ENCODE results near the gene CHRNA4.

Gene CHRNA4

DNA sequence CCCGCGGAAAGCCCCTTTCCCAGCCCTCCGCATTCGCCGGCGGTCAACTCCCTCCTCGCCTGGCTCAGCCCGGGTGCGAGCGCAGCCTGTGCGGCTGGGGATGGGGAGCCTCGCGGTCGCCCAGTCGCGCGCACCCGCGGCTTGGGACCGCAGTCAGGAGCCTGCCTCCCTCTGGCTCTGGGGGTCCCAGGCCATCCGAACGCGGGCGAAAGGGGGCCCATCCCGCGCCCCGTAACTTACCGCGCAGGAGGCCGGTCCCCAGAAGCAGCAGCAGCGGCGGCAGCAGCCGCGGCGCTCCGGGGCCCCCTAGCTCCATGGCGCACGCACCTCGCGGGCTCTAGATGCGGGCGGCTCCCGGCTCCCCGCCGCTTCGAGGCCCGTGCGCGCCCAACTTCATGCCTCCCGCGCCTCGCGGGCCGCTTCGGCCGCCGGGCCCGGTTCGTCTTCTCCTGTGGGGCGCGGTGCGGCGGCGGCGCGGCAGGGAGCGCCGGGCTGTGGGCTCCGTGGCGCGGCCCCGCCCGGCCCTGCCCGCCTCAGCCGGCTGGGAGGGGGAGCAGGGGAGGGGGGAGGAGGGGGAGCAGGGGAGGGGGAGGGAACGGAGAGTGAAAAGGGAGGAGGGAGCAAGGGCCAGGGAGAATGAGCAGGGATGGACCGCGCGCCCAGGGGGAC is at the start of gene CHRNA4:
Gene CHRNA4 (minus strand): TSS at position 500 of the 669 bp plus-strand sequence. CDS start 184 bp downstream, at position 316.
- DNase-seq, result no peak

DNA sequence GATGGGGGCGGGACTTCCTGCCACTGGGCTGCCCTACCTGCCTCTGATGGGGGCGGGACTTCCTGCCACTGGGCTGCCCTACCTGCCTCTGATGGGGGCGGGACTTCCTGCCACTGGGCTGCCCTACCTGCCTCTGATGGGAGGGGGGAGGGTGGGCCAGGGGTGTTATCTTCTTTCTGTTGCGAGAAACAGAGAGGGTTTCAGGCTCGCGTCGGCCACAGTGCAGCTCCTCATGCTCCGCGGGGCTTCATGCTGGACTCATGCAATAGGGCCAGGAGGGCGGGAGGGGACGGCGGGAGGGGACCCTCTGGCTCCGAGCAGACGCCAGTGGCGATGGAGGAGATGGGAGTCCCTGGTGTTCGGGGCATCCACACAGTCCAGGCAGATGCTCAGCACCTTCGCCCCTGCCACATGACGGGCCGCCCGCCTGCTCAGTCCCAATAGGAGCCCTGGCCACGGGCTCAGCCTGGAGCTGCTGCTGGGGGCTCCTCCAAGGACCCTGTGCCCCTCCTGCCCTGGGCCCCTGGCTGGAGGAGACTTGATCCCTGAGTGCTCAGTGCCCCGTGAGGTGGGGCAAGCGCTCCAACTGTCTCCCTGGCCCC is 48.8 kb upstream of the CHRNA4 start:
- DNase-seq, result no peak

DNA sequence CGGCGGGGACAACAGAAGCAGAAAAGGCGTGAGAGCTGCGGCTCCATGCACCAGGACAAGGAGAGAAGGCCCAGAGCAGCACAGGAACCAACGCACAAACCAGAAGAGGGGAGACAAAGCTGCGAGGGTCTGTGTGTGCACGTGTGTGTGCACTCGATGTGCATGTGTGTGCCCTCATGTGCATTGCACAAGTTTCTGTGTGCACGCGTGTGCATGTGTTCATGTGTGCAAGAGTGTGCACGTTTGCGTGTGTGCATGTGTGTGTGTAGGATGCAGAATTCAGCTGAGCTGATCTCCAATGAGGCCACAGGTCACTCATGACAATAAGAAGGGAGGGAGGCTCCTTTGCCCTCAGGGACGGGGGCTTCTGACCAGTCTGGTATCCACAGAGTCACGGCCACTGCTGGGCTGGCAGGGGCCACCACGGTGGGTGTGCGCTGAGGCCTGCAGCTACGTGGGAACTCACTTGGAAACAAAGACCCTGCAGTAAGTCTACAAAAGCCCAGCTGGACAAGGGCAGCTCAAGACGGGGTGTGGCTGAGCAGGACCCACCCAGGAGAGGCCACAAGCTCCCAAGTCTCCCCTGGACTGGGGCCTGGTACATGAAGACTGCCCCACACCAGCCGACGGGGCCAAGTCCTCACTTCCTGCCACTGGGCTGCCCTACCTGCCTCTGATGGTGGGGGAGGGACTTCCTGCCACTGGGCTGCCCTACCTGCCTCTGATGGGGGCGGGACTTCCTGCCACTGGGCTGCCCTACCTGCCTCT is 48.1 kb upstream of the CHRNA4 start:
- DNase-seq, result peak; percentile 9 to 12

DNA sequence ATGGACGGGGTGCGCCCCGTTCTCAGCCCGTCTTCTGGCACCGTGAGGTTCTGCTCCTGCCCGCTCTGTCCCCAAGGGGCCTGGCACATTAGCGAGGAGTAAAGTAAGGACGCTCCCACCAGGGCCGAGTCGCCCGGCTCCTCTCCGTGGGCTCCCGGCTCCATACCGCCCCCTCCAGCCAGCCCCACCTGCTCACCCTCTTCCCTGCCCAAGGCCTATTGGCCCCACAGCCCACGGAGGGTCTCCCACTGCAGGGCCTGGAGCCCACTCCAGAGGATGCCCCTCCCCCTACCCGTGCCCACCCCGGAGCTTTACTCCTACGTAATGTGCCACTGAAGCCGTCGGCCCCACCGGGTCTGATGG is 47.5 kb upstream of the CHRNA4 start:
- no peak for DNase-seq

DNA sequence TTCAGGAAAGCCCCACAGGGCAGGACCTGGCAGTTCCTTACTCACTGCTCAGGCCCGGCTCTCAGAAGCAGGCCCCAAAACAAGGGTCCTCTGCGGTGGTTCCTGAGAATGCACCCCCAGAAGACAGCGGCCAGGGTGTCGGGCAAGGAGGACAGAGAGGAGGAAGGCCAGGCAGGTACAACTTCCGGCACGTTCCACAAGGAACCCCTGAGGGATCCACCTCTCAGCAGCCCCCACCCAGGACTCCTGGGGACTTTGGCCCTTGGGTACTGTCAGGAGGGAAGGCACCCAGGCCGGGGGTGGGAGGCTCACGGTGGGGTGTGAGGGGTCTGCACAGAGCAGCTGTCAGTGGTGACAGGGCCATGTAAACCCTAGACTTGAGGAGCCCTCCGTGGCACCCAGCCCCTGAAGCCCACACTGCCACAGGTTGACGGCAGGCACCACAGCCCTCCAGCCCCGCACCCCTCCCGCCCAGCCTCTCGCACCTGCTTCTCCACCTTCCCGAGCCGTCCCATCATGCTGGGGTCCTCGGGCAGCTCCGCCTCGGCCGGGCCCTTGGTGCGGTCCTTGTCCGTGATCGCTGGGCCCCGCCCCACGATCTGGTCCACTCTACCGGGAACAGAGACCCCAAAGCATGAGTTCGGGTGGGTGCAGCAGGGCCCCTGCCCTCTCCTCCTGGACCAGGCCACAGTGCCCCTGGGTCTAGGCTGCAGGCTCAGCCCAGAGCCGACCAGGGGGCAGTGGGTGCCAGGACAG is 47.0 kb upstream of the CHRNA4 start:
- no peak for DNase-seq

DNA sequence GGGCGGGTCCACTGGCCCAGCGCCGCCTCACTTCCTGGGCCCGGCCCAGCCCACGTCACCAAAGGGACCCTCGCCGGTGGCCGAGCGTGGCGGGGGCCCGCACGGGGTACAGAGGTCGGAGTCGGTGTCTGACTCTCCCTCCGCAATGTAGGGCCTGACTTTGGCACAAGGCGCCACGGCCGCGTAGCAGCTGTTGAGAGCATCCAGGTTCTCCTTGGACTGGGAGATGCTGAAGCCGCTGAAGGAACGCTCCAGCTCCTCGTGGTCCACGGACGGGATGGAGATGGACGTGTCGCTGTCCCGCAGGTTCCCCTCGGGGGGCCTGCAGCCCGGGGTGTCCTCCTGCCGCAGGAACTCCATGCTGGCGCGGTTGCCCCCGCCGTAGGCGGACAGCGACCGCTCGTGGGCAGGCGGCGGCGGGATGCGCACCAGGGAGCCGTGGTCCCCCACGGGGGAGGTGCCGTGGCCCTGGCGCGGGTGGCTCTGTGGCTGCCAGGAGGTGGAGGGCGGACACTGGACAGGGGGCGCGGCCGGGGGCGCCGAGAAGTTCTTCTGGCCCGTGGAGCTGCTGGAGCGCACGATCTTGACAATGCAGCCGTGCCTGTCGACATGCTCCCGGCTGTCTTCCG is 45.6 kb upstream of the CHRNA4 start:
- no peak for DNase-seq

DNA sequence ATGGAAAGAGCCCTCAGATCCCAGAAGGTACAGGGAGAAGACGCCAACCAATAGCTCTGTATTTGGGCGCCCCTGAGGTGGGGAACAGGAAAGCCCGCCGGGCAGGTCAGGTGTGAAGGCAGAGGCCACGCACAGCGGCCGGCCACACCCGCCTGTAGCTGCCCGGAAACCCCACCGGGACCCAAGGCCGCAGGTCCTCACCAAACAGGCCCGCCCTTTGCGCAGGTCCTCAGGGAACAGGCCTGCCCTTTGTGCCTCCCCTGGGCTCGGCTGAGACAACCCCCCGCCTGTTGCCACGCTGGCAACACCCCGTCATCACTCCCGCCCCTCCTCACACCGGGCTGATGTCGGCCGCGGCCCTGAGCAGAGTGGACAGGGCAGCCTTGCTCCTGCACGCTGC is 44.9 kb upstream of the CHRNA4 start:
- DNase-seq, result no peak

DNA sequence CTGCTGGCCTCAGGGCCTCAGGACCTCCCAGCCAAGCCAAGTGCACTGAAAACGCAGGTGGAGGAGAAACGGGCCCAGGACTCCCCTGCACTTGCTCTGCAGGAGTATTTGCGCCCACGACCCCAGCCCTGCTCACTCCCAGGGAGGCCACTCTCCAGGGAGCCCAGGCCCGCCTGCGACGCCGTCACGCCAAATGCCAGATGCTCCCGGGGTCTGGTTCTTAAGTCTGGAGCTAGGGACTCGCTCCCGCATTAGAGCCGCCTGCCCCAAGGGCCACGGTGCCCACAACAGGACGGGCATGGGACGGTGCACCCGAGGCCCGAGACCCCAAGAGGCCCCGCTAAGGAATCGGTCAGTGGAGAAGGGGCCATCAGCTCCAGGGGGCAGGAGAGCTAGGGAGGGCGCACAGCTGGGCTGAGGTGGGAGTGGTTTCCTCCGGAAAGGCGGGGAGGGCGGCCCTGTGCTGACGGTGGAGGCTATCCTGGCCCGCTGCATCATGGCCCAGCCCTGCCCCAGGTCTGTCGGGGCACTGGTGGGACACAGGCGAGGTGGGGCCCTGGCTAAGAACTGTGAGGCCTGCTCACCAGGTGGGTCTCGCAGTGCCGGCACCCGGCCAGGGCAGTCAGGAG is 44.1 kb upstream of the CHRNA4 start:
- no peak for DNase-seq

DNA sequence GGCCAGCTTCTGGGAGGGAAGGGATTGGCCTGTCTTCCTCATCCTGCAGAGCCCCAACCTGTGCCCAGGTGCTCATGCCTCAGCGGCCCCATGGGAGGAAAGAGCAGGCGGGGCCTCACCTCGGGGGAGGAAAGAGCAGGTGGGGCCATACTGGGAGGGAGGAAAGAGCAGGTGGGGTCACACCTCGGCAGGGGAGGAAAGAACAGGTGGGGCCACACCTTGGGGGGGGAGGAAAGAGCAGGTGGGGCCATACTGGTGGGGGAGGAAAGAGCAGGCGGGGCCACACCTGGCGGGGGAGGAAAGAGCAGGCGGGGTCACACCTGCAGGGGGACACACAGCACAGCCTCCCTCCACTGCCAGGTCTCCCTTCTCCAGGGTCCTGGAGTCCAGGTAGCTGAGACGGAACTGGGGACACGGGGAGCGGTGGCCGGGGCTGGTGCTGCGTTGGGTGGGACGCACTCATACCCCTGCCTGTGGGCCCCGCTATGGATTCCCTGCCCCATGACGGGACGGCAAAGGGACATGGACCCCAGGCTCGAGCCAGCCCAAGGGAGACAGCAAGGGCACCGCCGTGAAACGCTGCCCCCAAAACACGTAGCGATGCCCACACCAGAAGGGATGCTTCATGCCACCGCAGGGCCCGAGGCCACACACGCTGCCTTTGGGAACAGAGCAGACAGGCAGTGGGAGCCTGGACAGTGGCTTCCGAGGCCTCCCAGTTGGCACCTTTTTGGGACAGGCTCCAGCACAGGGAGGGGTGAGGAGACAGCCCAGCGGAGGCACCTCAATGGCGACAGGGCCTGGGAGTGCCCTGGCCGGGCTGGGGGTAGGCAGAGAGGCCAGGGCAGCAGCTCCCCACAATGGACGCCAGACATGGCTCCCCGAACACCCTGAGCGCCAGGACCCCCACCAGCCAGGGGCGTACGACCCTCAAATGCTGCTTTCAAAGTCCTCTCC is 43.3 kb upstream of the CHRNA4 start:
- no peak for DNase-seq

DNA sequence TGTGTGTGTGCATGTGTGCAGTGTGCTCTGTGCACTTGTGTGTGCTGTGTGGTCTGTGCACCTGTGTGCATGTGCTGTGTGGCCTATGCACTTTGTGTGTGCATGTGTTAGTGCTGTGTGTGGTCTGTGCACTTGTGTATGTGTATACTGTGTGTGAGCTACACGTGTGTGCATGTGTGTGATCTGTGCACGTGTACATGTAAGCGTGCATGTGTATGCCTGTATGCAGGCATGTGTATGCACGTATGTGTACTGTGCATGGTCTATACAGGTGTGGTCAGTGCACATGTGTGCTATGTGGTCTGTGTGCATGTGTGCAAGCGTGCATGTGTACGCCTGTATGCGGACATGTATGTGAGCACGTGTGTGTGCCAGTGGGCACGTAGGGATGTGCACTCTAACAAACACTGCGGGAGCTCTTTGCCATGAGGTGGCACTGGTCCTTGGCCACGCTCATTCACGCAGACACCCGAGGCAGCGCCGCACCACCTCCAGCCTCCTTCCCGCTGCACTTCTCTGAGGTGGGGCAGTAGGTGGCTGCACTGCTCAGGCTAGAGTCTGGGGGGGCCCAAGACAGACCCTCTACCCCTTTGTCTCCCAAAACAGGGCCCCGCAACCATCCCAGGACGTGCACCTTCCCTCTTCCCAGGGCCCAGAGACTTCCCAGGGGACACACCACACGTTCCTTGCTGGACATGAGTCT is 42.4 kb upstream of the CHRNA4 start:
- DNase-seq, result no peak

DNA sequence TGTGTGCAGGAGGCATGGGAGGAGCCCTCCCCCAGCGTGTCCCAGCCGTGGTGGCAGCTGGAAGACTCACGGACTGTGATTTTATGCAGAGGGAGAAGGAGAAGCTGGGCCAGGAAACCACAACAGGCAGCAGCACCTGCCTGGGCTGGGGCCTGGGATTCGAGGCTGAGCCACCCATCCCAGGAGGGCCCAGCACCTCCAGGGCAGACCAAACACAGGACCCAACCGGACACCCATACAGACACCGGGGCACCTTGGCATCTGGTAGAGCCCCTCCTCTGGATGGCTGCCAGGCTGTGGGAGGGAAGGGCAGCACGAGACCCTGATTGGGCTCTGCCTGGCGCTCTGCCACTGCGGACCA is 41.7 kb upstream of the CHRNA4 start:
- DNase-seq, result no peak

DNA sequence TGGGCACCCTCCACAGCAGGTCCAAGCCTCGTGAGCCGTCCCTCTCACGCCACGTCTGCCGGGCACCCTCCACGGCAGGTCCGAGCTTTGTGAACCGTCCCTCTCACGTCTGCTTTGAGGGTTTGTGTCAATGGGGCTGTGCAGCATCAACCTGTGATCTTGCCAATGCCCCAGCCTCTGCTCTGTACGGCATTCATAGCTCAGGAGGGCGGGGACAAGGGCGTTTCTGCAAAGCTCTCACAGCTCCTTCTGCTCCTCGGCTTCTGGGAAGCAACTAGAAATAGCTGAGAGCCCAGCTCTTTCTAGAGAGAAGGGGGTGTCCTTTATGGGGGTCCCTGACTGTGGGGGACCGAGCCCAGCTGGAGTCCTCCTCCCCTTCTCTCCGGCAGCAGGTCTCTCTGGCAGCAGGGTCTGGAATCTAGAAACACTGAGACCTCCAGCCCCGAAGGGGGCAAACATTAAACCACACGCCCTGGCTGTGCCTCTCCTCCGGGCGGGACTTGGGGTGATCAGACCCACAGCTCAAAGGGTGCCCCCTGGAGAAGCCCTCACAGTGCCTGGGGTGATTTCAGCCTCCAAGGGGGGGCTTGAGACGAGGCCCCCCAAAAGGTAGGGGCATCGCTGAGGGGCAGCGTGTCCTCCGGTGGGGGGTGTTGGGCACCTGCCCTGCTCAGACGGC is 41.2 kb upstream of the CHRNA4 start:
- DNase-seq, result no peak

DNA sequence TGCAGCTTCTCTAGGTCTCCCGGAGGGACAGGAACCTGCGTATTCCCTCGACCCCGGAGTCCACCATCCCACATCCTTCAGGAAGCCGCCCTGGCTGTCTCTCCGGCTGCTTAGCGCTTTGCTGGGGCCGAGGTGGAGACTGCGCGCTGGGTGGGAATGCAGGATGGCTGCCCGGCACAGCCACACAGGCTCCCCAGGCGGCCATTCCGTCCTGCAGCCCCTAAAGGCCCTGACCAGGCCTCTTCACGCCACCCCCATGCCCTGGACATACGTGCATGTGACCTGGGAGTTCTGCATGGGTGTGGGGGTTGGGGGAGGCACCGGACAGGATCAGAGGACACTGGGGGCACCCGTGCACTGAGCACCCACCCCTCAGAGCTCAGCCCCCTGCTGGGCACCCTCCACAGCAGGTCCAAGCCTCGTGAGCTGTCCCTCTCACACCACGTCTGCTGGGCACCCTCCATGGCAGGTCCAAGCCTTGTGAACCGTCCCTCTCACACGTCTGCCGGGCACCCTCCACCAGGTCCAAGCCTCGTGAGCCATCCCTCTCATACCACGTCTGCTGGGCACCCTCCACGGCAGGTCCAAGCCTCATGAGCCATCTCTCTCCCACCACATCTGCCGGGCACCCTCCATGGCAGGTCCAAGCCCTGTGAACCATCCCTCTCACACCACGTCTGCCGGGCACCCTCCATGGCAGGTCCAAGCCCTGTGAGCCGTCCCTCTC is 40.4 kb upstream of the CHRNA4 start:
- DNase-seq, result no peak

DNA sequence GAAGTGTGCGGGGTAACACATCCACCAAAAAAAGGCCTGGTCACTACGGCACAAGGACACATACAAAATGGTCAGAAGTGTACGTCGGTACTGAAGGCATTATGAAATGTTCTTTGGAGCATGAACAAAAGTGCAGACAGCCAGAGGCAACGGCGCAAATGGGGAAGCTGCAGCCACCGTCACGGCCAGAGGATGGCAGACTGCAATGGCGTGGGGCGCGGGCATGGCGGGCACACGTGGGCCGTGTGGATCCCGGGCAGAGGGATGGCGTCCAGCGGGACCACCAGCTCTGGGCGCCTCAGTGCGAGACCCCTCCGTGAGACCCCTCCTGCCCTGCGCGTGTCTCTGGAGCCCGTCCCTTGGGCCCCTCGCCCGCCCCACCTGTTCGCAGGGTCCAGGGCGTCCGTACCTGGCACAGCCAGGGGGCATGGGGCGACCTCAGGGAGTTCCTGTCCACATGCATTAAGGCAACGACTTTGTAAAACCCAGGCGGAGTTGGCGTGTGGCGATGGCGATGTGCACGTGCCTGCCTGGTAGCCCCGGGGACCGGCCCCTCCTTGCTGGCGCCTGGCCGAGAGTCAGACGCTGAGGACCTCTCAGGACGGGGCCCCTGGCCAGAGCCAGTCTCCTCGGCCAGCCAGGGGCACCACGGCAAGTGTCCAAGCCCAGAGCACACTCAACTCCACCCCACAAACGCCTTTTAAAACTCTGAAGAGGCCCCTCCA is 39.5 kb upstream of the CHRNA4 start:
- no peak for DNase-seq

DNA sequence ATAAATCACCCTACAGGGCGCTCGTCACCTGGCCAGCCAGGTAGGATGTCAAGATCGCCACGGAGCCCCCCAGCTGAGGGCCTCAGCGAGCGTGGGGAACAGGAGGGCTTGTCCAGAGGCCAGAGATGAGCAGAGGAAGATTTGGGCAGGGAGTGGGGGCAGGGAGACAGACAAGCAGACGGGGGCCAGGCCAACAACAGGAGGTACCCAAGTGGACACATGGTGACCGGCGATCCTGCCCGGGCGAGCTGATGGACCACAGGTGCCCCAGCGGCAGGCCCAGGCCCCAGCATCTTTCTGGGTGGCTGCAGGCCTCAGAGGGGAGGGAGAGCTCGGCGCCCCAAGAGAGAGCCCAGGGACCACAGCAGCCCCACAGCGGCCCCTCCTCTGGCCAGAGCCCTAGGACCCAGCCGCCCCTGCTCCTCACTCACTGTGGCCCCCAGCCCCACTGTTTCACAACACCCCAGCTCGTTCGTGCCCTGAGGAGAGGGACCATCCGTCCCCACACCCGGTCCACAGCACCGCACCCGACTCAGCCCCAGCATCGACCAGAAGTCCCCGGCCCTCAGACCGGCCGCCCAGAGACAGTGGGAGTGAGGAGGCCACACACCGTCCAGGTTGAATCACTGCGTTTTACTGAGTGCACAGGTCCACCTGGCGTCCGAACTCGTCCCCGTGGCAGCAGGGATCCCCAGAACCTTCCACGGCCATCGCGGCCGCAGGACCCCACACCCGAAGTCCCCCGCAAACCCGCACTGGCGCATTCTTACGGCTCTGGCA is 38.6 kb upstream of the CHRNA4 start:
- no peak for DNase-seq

DNA sequence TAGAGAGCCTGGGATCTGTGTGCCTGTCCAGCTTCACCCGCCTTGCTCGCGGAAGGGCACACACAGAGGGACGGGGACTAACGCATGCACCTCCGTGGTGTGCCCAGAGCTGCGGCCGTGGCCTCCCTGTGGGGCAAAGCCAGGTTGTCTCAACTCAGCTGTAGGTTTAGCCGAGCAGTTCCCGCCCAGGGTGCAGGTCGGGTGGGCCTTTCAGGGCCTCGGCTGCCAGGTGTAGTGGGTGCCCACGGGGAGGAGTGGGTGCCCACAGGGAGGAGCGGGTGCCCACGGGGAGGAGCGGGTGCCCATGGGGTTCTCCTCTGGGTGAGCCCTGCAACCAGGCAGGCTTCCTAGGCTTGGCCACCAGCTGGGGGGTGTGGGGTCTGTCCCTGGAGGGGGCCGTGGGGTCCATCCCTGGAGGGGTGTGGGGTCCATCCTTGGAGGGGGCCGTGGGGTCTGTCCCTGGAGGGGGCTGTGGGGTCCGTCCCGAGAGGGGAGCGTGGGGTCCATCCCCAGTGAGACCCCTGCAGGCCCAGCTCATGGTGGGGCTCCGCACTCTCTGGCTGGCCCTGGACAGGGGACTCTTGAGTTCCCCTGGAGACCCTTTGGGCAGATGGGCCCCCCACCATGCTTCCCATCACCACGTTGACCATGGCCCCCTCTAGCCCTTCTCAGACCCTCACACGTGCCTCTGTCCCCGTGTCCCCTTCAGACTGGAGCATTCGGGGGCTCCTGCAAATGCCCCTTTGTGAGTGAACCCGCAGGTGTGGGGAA is 37.8 kb upstream of the CHRNA4 start:
- DNase-seq, result no peak

DNA sequence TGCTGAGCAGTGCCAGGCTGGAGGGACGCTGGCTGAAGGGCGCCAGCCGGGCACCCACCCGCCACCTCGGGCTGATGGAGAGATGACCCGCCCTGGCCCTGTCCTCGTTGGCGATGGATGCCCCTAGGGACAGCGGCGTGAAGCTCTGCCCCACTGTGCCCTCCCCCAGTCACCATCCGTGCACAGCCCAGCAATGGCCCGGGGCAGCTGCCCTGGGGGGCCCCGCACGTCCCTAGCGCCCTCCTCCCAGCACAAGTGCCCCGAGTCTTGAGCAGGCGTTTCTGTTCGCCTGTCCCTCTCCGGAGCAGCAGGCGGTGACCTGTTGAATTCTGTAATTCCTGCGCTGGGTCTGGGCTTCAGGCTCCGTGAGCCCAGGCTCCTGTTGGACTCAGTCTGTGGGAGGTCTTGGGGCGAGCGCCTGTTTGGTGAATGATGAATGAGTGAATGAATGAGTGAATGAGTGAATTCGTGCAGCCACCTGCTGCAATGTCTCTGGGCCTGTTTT is 36.8 kb upstream of the CHRNA4 start:
- DNase-seq, result no peak
